Effector memory CD8-positive, alpha-beta T cell (primary cell): ENCODE measurements around the gene SLC22A17.

ENCODE experiments used
- ATAC-seq: fragments of 150-1000 bp; cut with Tn5 transposase; replicated peaks from 2 replicates; pipeline ENCODE4 v1.10.0; 2021; ENCODE audit warnings: mild to moderate bottlenecking, moderate library complexity
- DNase-seq, 3 experiments: peaks; one replicate each; pipeline ENCODE4 v3.0.0; 2021
- H3K27ac Mint-ChIP-seq, 2 donors: one replicate each; pipeline ENCODE4 v1.8.0; 2022; ENCODE audit warnings: mild to moderate bottlenecking in 2 of 2, mixed read lengths in 2 of 2, moderate library complexity in 2 of 2
- H3K27me3 Mint-ChIP-seq, 2 donors: one replicate each; pipeline ENCODE4 v1.8.0; 2022; ENCODE audit warnings: mixed read lengths in 2 of 2
- H3K36me3 Mint-ChIP-seq: one replicate; pipeline ENCODE4 v1.8.0; 2022; ENCODE audit warnings: mild to moderate bottlenecking, moderate library complexity, mixed read lengths; ENCODE audit not compliant: insufficient read depth
- H3K4me1 Mint-ChIP-seq, 2 donors: one replicate each; pipeline ENCODE4 v1.8.0; 2022; ENCODE audit warnings: low read depth in 2 of 2, mixed read lengths in 2 of 2
- H3K4me3 Mint-ChIP-seq, 2 donors: one replicate each; pipeline ENCODE4 v1.8.0; 2022; ENCODE audit warnings: mild to moderate bottlenecking in 2 of 2, mixed read lengths in 2 of 2, moderate library complexity in 2 of 2
- H3K9me3 Mint-ChIP-seq, 2 donors: one replicate each; pipeline ENCODE4 v1.8.0; 2022; ENCODE audit warnings: mixed read lengths in 2 of 2

Gene SLC22A17

GRCh38 chr14:23308721-23309445, 43.8 kb downstream of the SLC22A17 start:
- ATAC-seq = no peak
- Mint-ChIP-seq H3K36me3 (peaks cover 6% of the 10 kb centered on the region), H3K4me1 (no peaks in the 10 kb centered on the region), H3K27me3 (peaks cover 33 to 50% of the 10 kb centered on the region in 2 donors), H3K27ac (no peak overlapping the region), H3K4me3 (no peak overlapping the region), H3K9me3 (no peaks in the 10 kb centered on the region)
- no peak for DNase-seq

GRCh38 chr14:23307687-23308644, 44.7 kb downstream of the SLC22A17 start:
- Mint-ChIP-seq H3K9me3 (no peaks in the 10 kb centered on the region), H3K4me3 (no peak overlapping the region), H3K36me3 (peaks cover 9% of the 10 kb centered on the region), H3K27me3 (peaks cover 33 to 50% of the 10 kb centered on the region in 2 donors), H3K27ac (no peak overlapping the region), H3K4me1 (peaks cover 1 to 3% of the 10 kb centered on the region in 2 donors)
- ATAC-seq (no peak), DNase-seq (no peak)

- peak overlapping the region in 1 of 2 donors; percentile 39 for H3K27ac Mint-ChIP-seq
- no peak for ATAC-seq
- H3K27me3 Mint-ChIP-seq = peaks cover 33 to 50% of the 10 kb centered on the region in 2 donors
- DNase-seq = no peak
- no peaks in the 10 kb centered on the region for H3K9me3 Mint-ChIP-seq
- H3K4me1 Mint-ChIP-seq = peaks cover 5 to 8% of the 10 kb centered on the region in 2 donors
- H3K36me3 Mint-ChIP-seq = peaks cover 16% of the 10 kb centered on the region
- H3K4me3 Mint-ChIP-seq = no peak overlapping the region
Observed at GRCh38 chr14:23307146-23307530, 45.5 kb downstream of the SLC22A17 start.

- peaks cover 33 to 50% of the 10 kb centered on the region in 2 donors for H3K27me3 Mint-ChIP-seq
- no peaks in the 10 kb centered on the region for H3K9me3 Mint-ChIP-seq
- DNase-seq = no peak
Observed at GRCh38 chr14:23306412-23307145, 46.1 kb downstream of the SLC22A17 start, which contains the start of gene BCL2L2. Gene BCL2L2 (plus strand): TSS chr14:23306833. CDS start chr14:23307768, 935 bp downstream.

GRCh38 chr14:23302290-23303225, 50.1 kb downstream of the SLC22A17 start, which contains the start of gene PPP1R3E:
Gene PPP1R3E (minus strand): TSS chr14:23302859. CDS start chr14:23302576, 283 bp downstream.
- Mint-ChIP-seq H3K27ac (peak within 1 kb of the TSS; percentile 95 to 99), H3K9me3 (no peaks in the 10 kb centered on the region), H3K27me3 (peaks cover 16 to 25% of the 10 kb centered on the region in 2 donors), H3K4me3 (peak within 1 kb of the TSS; percentile 92 to 99), H3K4me1 (peaks cover 10 to 22% of the 10 kb centered on the region in 2 donors), H3K36me3 (peaks cover 37% of the 10 kb centered on the region)
- DNase-seq = peak; percentile 68 to 74 (median 72)
- peak; percentile 34 for ATAC-seq

More at GRCh38 chr14:23306412-23307145, 46.1 kb downstream of the SLC22A17 start, which contains the start of gene BCL2L2:
- ATAC-seq = no peak
- Mint-ChIP-seq H3K36me3 (peaks cover 21% of the 10 kb centered on the region), H3K4me1 (peaks cover 5 to 8% of the 10 kb centered on the region in 2 donors), H3K4me3 (no peak within 1 kb of the TSS), H3K27ac (peak within 1 kb of the TSS in 1 of 2 donors; percentile 39)

GRCh38 chr14:23301969-23302289, 50.8 kb downstream of the SLC22A17 start:
- H3K36me3 Mint-ChIP-seq = peaks cover 39% of the 10 kb centered on the region
- peaks cover 10 to 22% of the 10 kb centered on the region in 2 donors for H3K4me1 Mint-ChIP-seq
- H3K9me3 Mint-ChIP-seq = no peaks in the 10 kb centered on the region
- ATAC-seq (peak; percentile 28), DNase-seq (peak in 1 of 3 experiments; percentile 60)
- H3K27me3 Mint-ChIP-seq = peaks cover 10 to 19% of the 10 kb centered on the region in 2 donors
- H3K4me3 Mint-ChIP-seq = peak overlapping the region; percentile 92 to 99
- H3K27ac Mint-ChIP-seq = peak overlapping the region; percentile 95 to 99

- peaks cover 10 to 22% of the 10 kb centered on the region in 2 donors for H3K4me1 Mint-ChIP-seq
Observed at GRCh38 chr14:23301288-23301968, 51.3 kb downstream of the SLC22A17 start.

GRCh38 chr14:23300687-23301223, 51.9 kb downstream of the SLC22A17 start:
- H3K27ac Mint-ChIP-seq = peak overlapping the region; percentile 95 to 99
- H3K4me3 Mint-ChIP-seq = peak overlapping the region; percentile 92 to 99
- DNase-seq = no peak

More at GRCh38 chr14:23301288-23301968, 51.3 kb downstream of the SLC22A17 start:
- Mint-ChIP-seq H3K9me3 (no peaks in the 10 kb centered on the region), H3K27me3 (peaks cover 8 to 14% of the 10 kb centered on the region in 2 donors), H3K4me3 (peak overlapping the region; percentile 92 to 99), H3K36me3 (peaks cover 39% of the 10 kb centered on the region), H3K27ac (peak overlapping the region; percentile 95 to 99)
- ATAC-seq (peak; percentile 75), DNase-seq (peak; percentile 95 to 98 (median 96))

GRCh38 chr14:23299986-23300686, 52.6 kb downstream of the SLC22A17 start:
- Mint-ChIP-seq H3K4me1 (peaks cover 12 to 23% of the 10 kb centered on the region in 2 donors), H3K36me3 (peaks cover 35% of the 10 kb centered on the region), H3K27ac (peak overlapping the region; percentile 95 to 99), H3K27me3 (peaks cover 0 to under 1% of the 10 kb centered on the region in 2 donors), H3K4me3 (peak overlapping the region; percentile 92 to 99), H3K9me3 (no peaks in the 10 kb centered on the region)
- ATAC-seq (no peak), DNase-seq (no peak)

More at GRCh38 chr14:23300687-23301223, 51.9 kb downstream of the SLC22A17 start:
- peaks cover 2 to 7% of the 10 kb centered on the region in 2 donors for H3K27me3 Mint-ChIP-seq
- H3K36me3 Mint-ChIP-seq = peaks cover 39% of the 10 kb centered on the region
- H3K4me1 Mint-ChIP-seq = peaks cover 10 to 22% of the 10 kb centered on the region in 2 donors
- H3K9me3 Mint-ChIP-seq = no peaks in the 10 kb centered on the region
- no peak for ATAC-seq

- no peak for ATAC-seq
- no peak overlapping the region for H3K27ac Mint-ChIP-seq
- no peak for DNase-seq
- H3K36me3 Mint-ChIP-seq = peaks cover 42% of the 10 kb centered on the region
- no peaks in the 10 kb centered on the region for H3K9me3 Mint-ChIP-seq
- peaks cover 16 to 27% of the 10 kb centered on the region in 2 donors for H3K4me1 Mint-ChIP-seq
- H3K27me3 Mint-ChIP-seq = no peaks in the 10 kb centered on the region
- H3K4me3 Mint-ChIP-seq = peak overlapping the region in 1 of 2 donors; percentile 92
Observed at GRCh38 chr14:23299211-23299957, 53.3 kb downstream of the SLC22A17 start.
